Right lobe of liver (tissue), 4 donors: ENCODE data around the gene NEUROD1.

Experiments
- CTCF ChIP-seq, 4 donors: fragments of 200-600 bp in 3 of 4; fragments of 450-650 bp in 1 of 4; IDR thresholded peaks; one replicate each; pipeline versions ENCODE4 v1.5.1 to v1.8.0; 2016 to 2022; ENCODE audit warnings: antibody characterized with exemption in 4 of 4, mild to moderate bottlenecking in 2 of 4
- POLR2A ChIP-seq: fragments of 450-650 bp; IDR thresholded peaks from one replicate; pipeline ENCODE4 v1.6.1; 2017; ENCODE audit warnings: antibody characterized with exemption, mild to moderate bottlenecking
- donor health status: DM: no; HTN: no; CAD: no.
- donor health status: DM: no; HTN: no; CAD: no.
- donor health status: DM: no; HTN: yes; CAD: no.

DNA sequence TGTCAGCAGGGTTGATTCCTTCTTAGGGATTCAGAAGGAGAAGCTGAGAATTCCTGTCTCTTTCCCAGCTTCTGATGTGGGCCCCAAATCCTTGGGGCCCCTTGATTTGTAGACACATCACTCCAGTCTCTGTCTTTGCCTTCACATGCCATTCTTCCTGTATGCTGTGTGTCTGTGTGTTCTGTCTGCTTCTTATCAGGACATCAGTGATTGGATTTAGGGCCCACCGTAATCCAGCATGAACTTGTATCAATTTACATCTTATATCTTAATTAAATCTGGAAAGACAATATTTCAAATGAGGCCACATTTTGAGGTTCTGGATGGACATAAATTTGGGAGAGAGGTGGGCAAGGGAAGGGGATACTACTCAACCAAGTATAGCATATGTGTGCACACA, 9.7 kb downstream of the NEUROD1 start:
- TF ChIP-seq CTCF (IDR thresholded peaks at IDR 0.05) (no peak), POLR2A (no peak)
